NCI-H774 (cell line): ENCODE results near the gene PDCD2L.

Source experiments
- DNase-seq: peaks from one replicate; lab custom pipeline; 2025; lab: John Stamatoyannopoulos, UW

The PDCD2L gene

GRCh38 chr19:34471906-34472700, 67.9 kb downstream of the PDCD2L start:
- DNase-seq: no peak

- no peak for DNase-seq
These were observed 70.2 kb downstream of the PDCD2L start for GRCh38 chr19:34474233-34474989.

- no peak for DNase-seq
These were observed 71.1 kb downstream of the PDCD2L start for GRCh38 chr19:34475026-34475974.
